HUES6 (cell line): ENCODE data around the gene KCNJ18.
"Not testable (repeated sequence)": the region's sequence is repeated elsewhere in the genome, so short reads cannot be mapped to it uniquely, and the experiment has no call there.

Experiments used
- H3K27ac ChIP-seq: 2 replicates; pipeline ENCODE4 v1.7.0; 2013; ENCODE audit warnings: low read depth, mild to moderate bottlenecking, low read length, inconsistent platforms
- H3K27me3 ChIP-seq: 2 replicates; pipeline ENCODE4 v1.6.1; 2013; ENCODE audit warnings: low read length; ENCODE audit not compliant: control insufficient read depth, insufficient read depth
- H3K36me3 ChIP-seq: 2 replicates; pipeline ENCODE4 v1.6.1; 2013; ENCODE audit warnings: low read length; ENCODE audit not compliant: control insufficient read depth, insufficient read depth
- H3K4me1 ChIP-seq: 2 replicates; pipeline ENCODE4 v1.6.1; 2013; ENCODE audit warnings: low read length; ENCODE audit not compliant: control insufficient read depth, insufficient read depth
- H3K4me3 ChIP-seq: 2 replicates; pipeline ENCODE4 v1.5.1; 2013; ENCODE audit warnings: low read depth, low read length
- H3K9ac ChIP-seq: one replicate; pipeline ENCODE4 v1.6.1; 2013; ENCODE audit warnings: mild to moderate bottlenecking, low read length
- H3K9me3 ChIP-seq: 2 replicates; pipeline ENCODE4 v1.6.1; 2013; ENCODE audit warnings: low read depth, low read length; ENCODE audit not compliant: control insufficient read depth, insufficient read depth

The KCNJ18 gene

GRCh38 chr17:21691883-21692703, at the start of gene KCNJ18:
Gene KCNJ18 (plus strand): TSS chr17:21692523. CDS start chr17:21702787, 10,264 bp downstream.
- not testable (repeated sequence) for H3K36me3 ChIP-seq, H3K9ac ChIP-seq, H3K27ac ChIP-seq, H3K27me3 ChIP-seq, H3K4me1 ChIP-seq, H3K4me3 ChIP-seq
- H3K9me3 ChIP-seq: peaks cover 81% of the 10 kb centered on the region; the same call in 1 of the 2 replicates

DNA sequence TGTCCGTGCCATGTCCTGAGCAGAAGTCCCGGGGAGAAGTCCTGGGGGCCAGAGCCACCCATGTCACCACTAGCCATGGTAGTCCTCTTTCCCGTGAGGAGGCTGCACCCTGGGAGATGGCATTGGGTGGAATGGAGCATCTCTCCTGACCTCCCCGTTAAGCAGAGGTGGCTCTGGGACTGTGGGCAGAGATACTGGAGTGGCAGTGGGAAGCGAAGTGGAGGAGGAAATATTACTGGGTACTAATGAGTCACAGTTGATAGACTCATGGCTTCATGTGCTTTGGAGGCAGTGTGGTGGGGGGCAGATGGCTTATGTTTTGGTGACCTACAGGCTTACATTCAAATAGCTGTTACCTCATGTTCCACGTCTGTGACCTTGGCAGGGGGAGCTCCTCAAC, 44.2 kb upstream of the KCNJ18 start:
- H3K9me3 ChIP-seq: peaks cover 37% of the 10 kb centered on the region; the same call in 1 of the 2 replicates
- not testable (repeated sequence) for H3K27me3 ChIP-seq, H3K9ac ChIP-seq, H3K27ac ChIP-seq, H3K4me3 ChIP-seq, H3K36me3 ChIP-seq, H3K4me1 ChIP-seq

DNA sequence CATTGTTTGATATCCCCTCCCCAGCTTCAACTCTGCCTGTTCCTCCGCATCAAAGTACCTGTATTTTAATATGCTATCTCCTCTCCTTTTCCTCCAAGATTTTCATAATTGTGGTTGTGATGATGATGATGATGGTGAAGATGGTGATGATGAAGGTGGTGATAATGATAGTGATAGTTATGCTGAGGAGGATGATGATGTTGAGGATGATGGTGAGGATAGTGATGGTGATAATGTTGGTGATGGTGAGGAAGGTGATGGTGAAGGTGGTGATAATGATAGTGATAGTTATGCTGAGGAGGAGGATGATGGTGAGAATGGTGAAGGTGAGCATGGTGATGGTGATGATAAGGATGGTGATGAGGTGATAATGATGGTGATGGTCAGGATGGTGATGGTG, 42.3 kb upstream of the KCNJ18 start:
- not testable (repeated sequence) for H3K27me3 ChIP-seq, H3K4me1 ChIP-seq, H3K36me3 ChIP-seq, H3K27ac ChIP-seq, H3K4me3 ChIP-seq, H3K9ac ChIP-seq
- H3K9me3 ChIP-seq: peaks cover 36% of the 10 kb centered on the region; the same call in 1 of the 2 replicates

GRCh38 chr17:21652049-21652448, 40.3 kb upstream of the KCNJ18 start:
- H3K4me3 ChIP-seq, H3K36me3 ChIP-seq, H3K9ac ChIP-seq, H3K27ac ChIP-seq, H3K27me3 ChIP-seq, H3K4me1 ChIP-seq: not testable (repeated sequence)
- peaks cover 33% of the 10 kb centered on the region; the same call in 1 of the 2 replicates for H3K9me3 ChIP-seq

GRCh38 chr17:21653211-21653610, 39.1 kb upstream of the KCNJ18 start:
- not testable (repeated sequence) for H3K9ac ChIP-seq, H3K4me1 ChIP-seq, H3K27me3 ChIP-seq, H3K27ac ChIP-seq, H3K36me3 ChIP-seq, H3K4me3 ChIP-seq
- H3K9me3 ChIP-seq: peaks cover 31% of the 10 kb centered on the region; the same call in 1 of the 2 replicates

DNA sequence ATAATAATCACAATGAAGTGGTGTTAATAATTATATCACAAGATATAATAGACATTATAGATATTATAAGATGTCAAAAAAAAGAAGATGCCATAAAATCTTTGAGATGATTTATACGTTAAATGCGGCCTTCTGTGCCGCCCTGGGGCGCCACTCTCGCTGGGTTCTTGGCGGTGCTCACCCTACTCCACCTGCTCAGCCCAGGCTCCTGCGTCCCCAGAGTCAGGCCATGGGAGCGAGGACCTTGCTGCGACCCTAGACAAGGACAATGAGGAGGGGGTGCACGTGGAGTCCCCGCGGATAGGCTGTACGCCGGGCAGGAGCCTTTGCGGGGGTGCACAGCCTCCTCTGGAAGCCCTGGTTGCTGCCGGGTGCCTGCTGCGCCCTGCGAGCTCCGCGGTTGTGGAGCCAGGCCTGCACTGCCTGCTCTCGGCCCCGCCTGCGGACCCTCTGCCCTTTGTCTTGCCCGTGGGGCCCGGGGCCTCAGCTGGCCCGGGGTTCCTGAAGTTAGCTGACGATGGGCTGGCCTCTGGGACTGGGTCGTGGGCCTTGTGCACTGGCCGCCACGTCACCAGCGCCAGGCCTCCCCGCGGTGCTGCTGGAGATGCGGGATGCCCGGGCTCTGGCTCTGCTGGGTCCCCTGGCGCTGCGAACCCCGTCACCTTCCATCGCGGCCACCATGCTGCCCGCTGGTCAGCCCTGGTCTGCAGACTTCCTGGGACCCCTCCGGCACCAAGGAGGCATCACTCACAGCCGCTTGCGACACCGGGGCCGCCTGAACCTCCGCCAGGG, 35.6 kb upstream of the KCNJ18 start:
- H3K36me3 ChIP-seq, H3K27ac ChIP-seq, H3K4me1 ChIP-seq, H3K4me3 ChIP-seq, H3K9ac ChIP-seq, H3K27me3 ChIP-seq: not testable (repeated sequence)
- peaks cover 25% of the 10 kb centered on the region; the same call in 1 of the 2 replicates for H3K9me3 ChIP-seq

GRCh38 chr17:21659635-21660034, 32.7 kb upstream of the KCNJ18 start:
- H3K4me3 ChIP-seq, H3K27ac ChIP-seq, H3K9ac ChIP-seq, H3K36me3 ChIP-seq, H3K27me3 ChIP-seq, H3K4me1 ChIP-seq: not testable (repeated sequence)
- H3K9me3 ChIP-seq: peaks cover 38% of the 10 kb centered on the region; the same call in 1 of the 2 replicates

DNA sequence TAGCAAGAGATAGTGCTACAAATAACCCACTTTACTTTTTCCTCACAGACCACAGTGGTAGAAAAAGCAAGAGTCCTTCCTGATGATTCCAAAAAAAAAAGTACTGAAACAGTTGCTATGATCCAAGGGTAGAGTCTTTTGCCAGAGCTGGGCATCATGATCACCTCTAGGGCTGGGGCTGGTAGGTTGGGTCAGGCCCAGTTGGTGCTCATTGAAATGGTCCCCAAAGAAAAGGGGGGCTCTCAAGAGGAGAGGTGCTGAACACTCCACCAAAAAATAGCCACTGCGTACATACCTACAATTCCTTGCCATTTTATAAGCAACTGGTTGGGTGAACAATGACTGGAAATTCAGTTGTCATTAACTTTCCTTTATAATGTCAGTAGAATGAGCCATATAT, 30.9 kb upstream of the KCNJ18 start:
- not testable (repeated sequence) for H3K4me1 ChIP-seq, H3K9ac ChIP-seq, H3K36me3 ChIP-seq, H3K27me3 ChIP-seq, H3K4me3 ChIP-seq, H3K27ac ChIP-seq
- H3K9me3 ChIP-seq: peaks cover 53% of the 10 kb centered on the region; the same call in 1 of the 2 replicates

- peaks cover 58% of the 10 kb centered on the region; the same call in 1 of the 2 replicates for H3K9me3 ChIP-seq
- not testable (repeated sequence) for H3K4me3 ChIP-seq, H3K36me3 ChIP-seq, H3K4me1 ChIP-seq, H3K27ac ChIP-seq, H3K9ac ChIP-seq, H3K27me3 ChIP-seq
Measured at GRCh38 chr17:21663166-21663565, 29.2 kb upstream of the KCNJ18 start.

- not testable (repeated sequence) for H3K27ac ChIP-seq, H3K9ac ChIP-seq, H3K27me3 ChIP-seq, H3K4me3 ChIP-seq, H3K36me3 ChIP-seq, H3K4me1 ChIP-seq
- H3K9me3 ChIP-seq: peaks cover 61% of the 10 kb centered on the region; the same call in 1 of the 2 replicates
Measured at GRCh38 chr17:21663614-21664474, 28.5 kb upstream of the KCNJ18 start.
